ENCODE data around the gene TASOR. TPM values are rescaled to one million over a fixed set of nuclear protein-coding genes. Genes with fewer than 3 reads are reported as not detected.

The TASOR gene
- total RNA-seq, 1 experiment from 2014 or later: 37.2 TPM

DNA sequence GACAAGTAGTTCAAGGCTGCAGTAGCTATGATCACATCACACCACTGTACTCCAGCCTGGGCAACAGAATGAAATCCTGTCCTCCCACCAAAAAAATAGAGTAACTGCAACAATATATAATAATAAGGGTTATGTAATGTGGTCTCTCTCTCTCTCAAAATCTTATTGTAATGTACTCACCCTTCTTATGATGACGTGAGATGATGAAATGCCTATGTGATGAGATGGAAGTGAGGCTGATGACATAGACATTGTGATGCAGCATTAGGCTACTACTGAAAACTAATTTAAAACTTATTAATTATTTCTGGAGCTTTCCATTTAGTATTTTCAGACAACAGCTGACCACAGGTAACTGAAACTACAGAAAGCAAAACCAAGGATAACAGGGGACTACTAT is 27.4 kb downstream of the TASOR start:
- H2BK20ac ChIP-seq (ENCODE audit: low read depth, low read length, poor library complexity, severe bottlenecking): no peak overlapping the region
- no peak overlapping the region for H3K4ac ChIP-seq (ENCODE audit: low read depth, low read length)
- no peaks in the 10 kb centered on the region for H3K79me2 ChIP-seq (ENCODE audit: insufficient read depth, low read length)
- no peak overlapping the region for H2AFZ ChIP-seq (ENCODE audit: low read length)
- H4K8ac ChIP-seq (replicated peaks; ENCODE audit: insufficient read length, low read depth, low read length): no peak overlapping the region
- no peak overlapping the region for H3K56ac ChIP-seq (ENCODE audit: insufficient read length, low read depth, low read length)
- H3K14ac ChIP-seq (ENCODE audit: insufficient read depth, low read length): no peak overlapping the region
- H2BK5ac ChIP-seq (ENCODE audit: insufficient read length, low read length): no peak overlapping the region
- H3K18ac ChIP-seq (ENCODE audit: insufficient read length, low read depth, low read length): no peak overlapping the region
- no peak overlapping the region for H4K5ac ChIP-seq (ENCODE audit: insufficient read length, low read depth, low read length)
- H3K9me3 ChIP-seq (ENCODE audit: control insufficient read depth, low read depth, low read length): no peaks in the 10 kb centered on the region
- H3T11ph ChIP-seq (ENCODE audit: low read length): no peak overlapping the region
- no peak overlapping the region for H2AK5ac ChIP-seq (ENCODE audit: insufficient read length, low read length)
- DNase-seq: no peak
- Mint-ChIP-seq H3K27me3 (ENCODE audit: low read depth) (no peaks in the 10 kb centered on the region), H3K4me3 (no peak overlapping the region), H3K27ac (no peak overlapping the region), H3K36me3 (ENCODE audit: insufficient read depth in 1 of 3, low read depth in 3 of 3) (peaks cover 36 to 76% (median 73%) of the 10 kb centered on the region in 3 experiments; a peak in 6 of 7 replicates), H3K9me3 (no peaks in the 10 kb centered on the region), H3K4me1 (peaks cover 25 to 29% of the 10 kb centered on the region in 2 experiments)
- H3K4me1 ChIP-seq (ENCODE audit: insufficient read depth, low read length): no peaks in the 10 kb centered on the region
- H3K23ac ChIP-seq (ENCODE audit: insufficient read length, low read depth, low read length): no peak overlapping the region
- no peak for TF ChIP-seq CTCF (conservative IDR thresholded peaks at IDR 0.05)
- no peak overlapping the region for H2BK15ac ChIP-seq (ENCODE audit: low read depth, low read length)
- H4K91ac ChIP-seq (ENCODE audit: insufficient read length, low read depth, low read length): no peak overlapping the region
- H3K4me2 ChIP-seq (ENCODE audit: insufficient read depth, insufficient read length, low read length): no peak overlapping the region
- no CpG with 5 or more reads among the region's 1 CpG for WGBS (ENCODE audit: extremely low coverage, insufficient read length, low lambda C conversion rate)
- H3K9ac ChIP-seq (ENCODE audit: extremely low read depth, insufficient read length, low read length): no peak overlapping the region
- no peaks in the 10 kb centered on the region for H4K20me1 ChIP-seq (ENCODE audit: control insufficient read depth, insufficient read depth, insufficient read length)
- no peak overlapping the region for H3K27ac ChIP-seq (ENCODE audit: insufficient read length, low read depth, low read length)
- H3K79me1 ChIP-seq (ENCODE audit: insufficient read depth, low read depth, low read length, poor library complexity, severe bottlenecking): no peaks in the 10 kb centered on the region
- no peak overlapping the region for H2BK120ac ChIP-seq (ENCODE audit: low read depth, low read length, poor library complexity, severe bottlenecking)
- no peaks in the 10 kb centered on the region for H3K27me3 ChIP-seq (ENCODE audit: insufficient read depth, low read length)
- no peaks in the 10 kb centered on the region for H3K23me2 ChIP-seq (ENCODE audit: insufficient read length, low read depth, low read length, poor library complexity, severe bottlenecking)
- no peak overlapping the region for H2BK12ac ChIP-seq (ENCODE audit: insufficient read length, low read depth, low read length)

Data from H9 (cell line).